Glutamatergic neuron (in vitro differentiated cells): ENCODE data around the gene OXTR. TPM values are rescaled to one million over a fixed set of nuclear protein-coding genes. Genes with fewer than 3 reads are reported as not detected.

Experiments used
- DNase-seq: peaks from one replicate; pipeline ENCODE4 v3.0.0; 2022
- H3K27ac Mint-ChIP-seq: one replicate; pipeline ENCODE4 v1.8.0; 2020; ENCODE audit warnings: mild to moderate bottlenecking, mixed read lengths, inconsistent platforms; ENCODE audit not compliant: unreplicated experiment
- H3K27me3 Mint-ChIP-seq: one replicate; pipeline ENCODE4 v1.8.0; 2020; ENCODE audit warnings: mild to moderate bottlenecking, moderate library complexity, mixed read lengths, inconsistent platforms; ENCODE audit not compliant: unreplicated experiment
- H3K36me3 Mint-ChIP-seq: one replicate; pipeline ENCODE4 v1.8.0; 2020; ENCODE audit warnings: mild to moderate bottlenecking, mixed read lengths, inconsistent platforms; ENCODE audit not compliant: unreplicated experiment
- H3K4me1 Mint-ChIP-seq: one replicate; pipeline ENCODE4 v1.8.0; 2020; ENCODE audit warnings: mild to moderate bottlenecking, low read depth, mixed read lengths, inconsistent platforms; ENCODE audit not compliant: unreplicated experiment
- H3K4me3 Mint-ChIP-seq: one replicate; pipeline ENCODE4 v1.8.0; 2020; ENCODE audit warnings: mild to moderate bottlenecking, mixed read lengths, inconsistent platforms; ENCODE audit not compliant: unreplicated experiment
- H3K9me3 Mint-ChIP-seq: one replicate; pipeline ENCODE4 v1.8.0; 2020; ENCODE audit warnings: mild to moderate bottlenecking, moderate library complexity, mixed read lengths, inconsistent platforms; ENCODE audit not compliant: unreplicated experiment
- CTCF ChIP-seq: fragments of 200-600 bp; sonication (generic); IDR thresholded peaks from one replicate; pipeline ENCODE4 v1.5.0; 2021; ENCODE audit not compliant: partially characterized antibody, unreplicated experiment
- total RNA-seq: library from RNA; stranded (reverse); fragmentation: NEBNext Ultra II Directional; extraction: Animal tissue kit (Norgen Biotek cat#: 25700); gene quantifications from one replicate; pipeline ENCODE4 v1.2.1, GENCODE V29; 2021; ENCODE audit not compliant: unreplicated experiment

Gene OXTR
- total RNA-seq, 1 donor from 2014 or later: 4.0 TPM

DNA sequence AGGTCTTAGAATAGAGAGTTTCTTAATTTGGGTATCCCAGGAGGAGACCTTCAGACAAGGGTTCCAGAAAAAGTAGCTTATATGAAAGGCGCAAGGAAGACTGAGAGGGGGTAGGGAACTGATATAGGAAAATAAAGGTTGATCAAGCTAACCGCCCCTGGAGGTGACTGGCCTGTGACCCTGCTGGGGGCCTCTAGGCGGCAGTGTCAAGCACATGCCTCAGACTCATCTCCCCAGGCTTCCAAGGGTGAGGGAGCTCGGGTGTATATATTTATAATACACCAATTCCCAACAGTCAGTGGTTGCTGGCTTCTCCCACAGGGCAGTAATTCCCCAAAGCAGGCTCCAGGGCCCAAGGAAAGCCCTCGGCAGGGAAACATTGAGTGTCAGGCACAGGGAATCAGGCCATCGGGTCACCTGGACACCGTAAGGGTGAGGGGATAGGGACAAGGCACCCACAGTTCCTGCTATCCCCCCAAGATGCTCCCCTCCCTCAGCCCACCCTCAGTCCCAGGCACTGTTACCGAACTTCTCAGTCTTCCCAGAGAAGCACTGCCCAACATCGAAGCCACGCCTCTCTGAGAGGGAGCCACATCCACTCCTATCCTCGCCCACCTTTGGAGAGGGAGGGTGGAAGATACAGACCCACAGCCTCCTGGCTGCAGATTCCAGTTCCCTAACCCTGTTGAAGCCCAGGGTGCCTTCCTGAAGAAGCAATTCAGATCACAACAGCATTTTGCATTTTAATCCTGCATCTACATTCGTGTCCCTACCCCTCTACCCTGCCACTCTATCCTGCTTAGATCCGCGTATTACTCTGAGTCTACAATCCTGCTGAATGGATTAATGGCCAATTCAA, 55.3 kb downstream of the OXTR start:
- Mint-ChIP-seq H3K27me3 (peaks cover 7% of the 10 kb centered on the region), H3K27ac (no peak overlapping the region), H3K4me1 (peaks cover 29% of the 10 kb centered on the region), H3K9me3 (peaks cover 13% of the 10 kb centered on the region), H3K4me3 (no peak overlapping the region), H3K36me3 (peaks cover 9% of the 10 kb centered on the region)
- TF ChIP-seq CTCF: peak; percentile 62
- DNase-seq: peak; percentile 47

- peaks cover 9% of the 10 kb centered on the region for H3K36me3 Mint-ChIP-seq
- H3K4me3 Mint-ChIP-seq: peak overlapping the region; percentile 34
- TF ChIP-seq CTCF: no peak
- H3K27me3 Mint-ChIP-seq: peaks cover 7% of the 10 kb centered on the region
- DNase-seq: no peak
- H3K9me3 Mint-ChIP-seq: peaks cover 16% of the 10 kb centered on the region
- H3K27ac Mint-ChIP-seq: peak overlapping the region; percentile 72
- peaks cover 36% of the 10 kb centered on the region for H3K4me1 Mint-ChIP-seq
These were observed 56.5 kb downstream of the OXTR start for GRCh38 chr3:8712908-8713255.

GRCh38 chr3:8712045-8712907, 57.1 kb downstream of the OXTR start:
- Mint-ChIP-seq H3K9me3 (peaks cover 16% of the 10 kb centered on the region), H3K4me1 (peaks cover 37% of the 10 kb centered on the region), H3K4me3 (no peak overlapping the region), H3K36me3 (peaks cover 9% of the 10 kb centered on the region), H3K27ac (peak overlapping the region; percentile 72), H3K27me3 (peaks cover 7% of the 10 kb centered on the region)
- no peak for TF ChIP-seq CTCF
- no peak for DNase-seq

DNA sequence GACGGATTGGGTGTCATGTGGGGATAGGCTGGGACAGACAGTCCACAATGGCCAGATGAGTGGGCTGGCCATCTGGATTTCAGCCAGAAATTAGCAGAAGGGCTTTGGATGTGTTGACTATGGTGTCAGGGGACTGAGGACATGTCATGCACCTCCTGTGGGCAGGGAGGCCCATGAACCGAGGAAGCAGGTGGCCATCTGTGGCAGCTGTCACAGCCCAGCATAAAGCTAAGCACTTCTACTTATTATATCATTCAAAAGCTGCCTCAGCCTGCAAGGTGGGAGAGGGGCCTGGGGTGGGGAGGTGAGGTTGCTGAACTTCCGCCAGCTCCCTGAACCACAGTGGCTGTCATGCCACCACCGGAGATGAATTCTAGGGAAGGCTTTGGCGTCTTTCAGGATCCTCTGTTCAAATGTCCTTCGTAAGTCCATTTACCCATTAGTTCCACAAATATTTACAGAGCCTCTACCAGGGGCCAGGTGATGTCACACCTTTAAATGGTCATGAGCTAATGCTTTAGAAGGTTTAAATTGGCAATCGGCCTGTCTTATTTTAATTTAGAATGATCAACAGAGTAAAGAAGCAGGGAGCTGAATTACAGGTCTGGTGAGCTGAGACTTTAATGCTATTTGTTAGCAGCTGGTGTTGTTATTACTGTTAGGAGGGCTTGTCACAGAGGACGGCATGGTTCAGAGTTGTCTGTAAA, 59.5 kb downstream of the OXTR start:
- Mint-ChIP-seq H3K36me3 (peaks cover 11% of the 10 kb centered on the region), H3K27me3 (peaks cover 7% of the 10 kb centered on the region), H3K9me3 (peaks cover 23% of the 10 kb centered on the region), H3K4me1 (peaks cover 39% of the 10 kb centered on the region), H3K27ac (peak overlapping the region; percentile 93), H3K4me3 (peak overlapping the region; percentile 47)
- no peak for TF ChIP-seq CTCF
- peak; percentile 66 for DNase-seq
